Loucy (cell line): Measurements from ENCODE around the gene PAPPA2.

ENCODE experiments used
- H2AFZ ChIP-seq: fragments of 200-600 bp; sonication (generic); 2 replicates; pipeline ENCODE4 v1.6.0; 2016; ENCODE audit warnings: antibody characterized with exemption, mild to moderate bottlenecking, low read length, moderate library complexity
- H3F3A ChIP-seq: fragments of 200-600 bp; 2 replicates; pipeline ENCODE4 v1.6.0; 2016; ENCODE audit warnings: antibody characterized with exemption, low read depth, mild to moderate bottlenecking
- H3K27me3 ChIP-seq: fragments of 200-600 bp; sonication (generic); 2 replicates; pipeline ENCODE4 v1.6.1; 2014; ENCODE audit warnings: low read length, mild to moderate bottlenecking; ENCODE audit not compliant: insufficient read depth, poor library complexity, severe bottlenecking
- H3K36me3 ChIP-seq: fragments of 200-600 bp; sonication (generic); 2 replicates; pipeline ENCODE4 v1.6.1; 2016; ENCODE audit warnings: low read length; ENCODE audit not compliant: insufficient read depth
- H3K4me1 ChIP-seq: fragments of 200-600 bp; sonication (generic); 2 replicates; pipeline ENCODE4 v1.5.1; 2014; ENCODE audit warnings: low read length, mild to moderate bottlenecking; ENCODE audit not compliant: insufficient read depth, poor library complexity, severe bottlenecking
- H3K4me2 ChIP-seq: fragments of 200-600 bp; sonication (generic); 2 replicates; pipeline ENCODE4 v1.6.0; 2014; ENCODE audit warnings: antibody characterized with exemption, low read length, low read depth, mild to moderate bottlenecking; ENCODE audit not compliant: poor library complexity, severe bottlenecking
- H3K4me3 ChIP-seq: fragments of 200-600 bp; sonication (generic); 2 replicates; pipeline ENCODE4 v1.5.1; 2014; ENCODE audit warnings: low read length, mild to moderate bottlenecking, mixed read lengths; ENCODE audit not compliant: poor library complexity, severe bottlenecking
- H3K79me2 ChIP-seq: fragments of 200-600 bp; sonication (generic); 2 replicates; pipeline ENCODE4 v1.6.1; 2014; ENCODE audit warnings: low read length; ENCODE audit not compliant: insufficient read depth
- H3K9ac ChIP-seq: fragments of 200-600 bp; sonication (generic); 2 replicates; pipeline ENCODE4 v1.6.0; 2014; ENCODE audit warnings: mild to moderate bottlenecking, low read depth, low read length, moderate library complexity; ENCODE audit not compliant: poor library complexity, severe bottlenecking
- H3K9me2 ChIP-seq: fragments of 200-600 bp; sonication (generic); replicated peaks from 2 replicates; pipeline ENCODE4 v1.6.1; 2016; ENCODE audit warnings: low read depth, low read length, mixed read lengths
- H3K9me3 ChIP-seq: fragments of 200-600 bp; sonication (generic); 2 replicates; pipeline ENCODE4 v1.6.1; 2014; ENCODE audit warnings: mild to moderate bottlenecking, antibody characterized with exemption, low read length, low read depth; ENCODE audit not compliant: insufficient read depth
- H4K20me1 ChIP-seq: fragments of 200-600 bp; sonication (generic); 2 replicates; pipeline ENCODE4 v1.6.0; 2014; ENCODE audit warnings: antibody characterized with exemption, low read length, mild to moderate bottlenecking; ENCODE audit not compliant: insufficient read depth, poor library complexity, severe bottlenecking
- EZH2phosphoT487 ChIP-seq: fragments of 200-600 bp; IDR thresholded peaks from 2 replicates; pipeline ENCODE4 v1.6.1; 2018; ENCODE audit warnings: antibody characterized with exemption, mild to moderate bottlenecking, moderate library complexity, borderline replicate concordance
- TF ChIP-seq, protein P1 (sequence below): fragments of 200-600 bp; sonication (generic); conservative IDR thresholded peaks from 2 replicates; pipeline ENCODE4 v1.5.1; 2014; ENCODE audit warnings: mild to moderate bottlenecking, antibody characterized with exemption, low read length

The PAPPA2 gene

DNA sequence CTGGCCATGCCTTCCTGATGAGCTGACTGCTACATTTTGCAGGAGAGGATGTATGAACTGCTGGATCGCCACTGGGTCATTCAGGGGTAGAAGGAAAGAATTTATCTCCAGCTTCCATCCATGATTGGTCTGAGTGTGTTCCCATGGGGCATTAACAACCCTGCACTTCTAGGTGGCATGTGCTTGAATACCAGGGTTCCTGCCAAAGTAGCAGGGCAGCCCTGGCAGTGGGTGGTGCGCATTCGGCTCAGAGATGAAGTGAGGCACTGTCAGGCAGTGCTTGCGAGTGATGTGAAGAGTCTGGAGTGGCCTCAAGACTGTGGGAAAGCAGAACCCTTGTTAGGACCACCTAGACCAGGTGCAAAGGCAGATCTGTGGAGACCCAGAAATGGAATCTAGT lies 406.6 kb downstream of the PAPPA2 start:
- no peaks in the 10 kb centered on the region for H3K9me3 ChIP-seq
- no peak overlapping the region for H3K4me2 ChIP-seq
- H3K36me3 ChIP-seq = no peaks in the 10 kb centered on the region
- no peaks in the 10 kb centered on the region for H4K20me1 ChIP-seq
- no peak overlapping the region for H2AFZ ChIP-seq
- no peak overlapping the region for H3K4me3 ChIP-seq
- TF ChIP-seq, protein P1, sequence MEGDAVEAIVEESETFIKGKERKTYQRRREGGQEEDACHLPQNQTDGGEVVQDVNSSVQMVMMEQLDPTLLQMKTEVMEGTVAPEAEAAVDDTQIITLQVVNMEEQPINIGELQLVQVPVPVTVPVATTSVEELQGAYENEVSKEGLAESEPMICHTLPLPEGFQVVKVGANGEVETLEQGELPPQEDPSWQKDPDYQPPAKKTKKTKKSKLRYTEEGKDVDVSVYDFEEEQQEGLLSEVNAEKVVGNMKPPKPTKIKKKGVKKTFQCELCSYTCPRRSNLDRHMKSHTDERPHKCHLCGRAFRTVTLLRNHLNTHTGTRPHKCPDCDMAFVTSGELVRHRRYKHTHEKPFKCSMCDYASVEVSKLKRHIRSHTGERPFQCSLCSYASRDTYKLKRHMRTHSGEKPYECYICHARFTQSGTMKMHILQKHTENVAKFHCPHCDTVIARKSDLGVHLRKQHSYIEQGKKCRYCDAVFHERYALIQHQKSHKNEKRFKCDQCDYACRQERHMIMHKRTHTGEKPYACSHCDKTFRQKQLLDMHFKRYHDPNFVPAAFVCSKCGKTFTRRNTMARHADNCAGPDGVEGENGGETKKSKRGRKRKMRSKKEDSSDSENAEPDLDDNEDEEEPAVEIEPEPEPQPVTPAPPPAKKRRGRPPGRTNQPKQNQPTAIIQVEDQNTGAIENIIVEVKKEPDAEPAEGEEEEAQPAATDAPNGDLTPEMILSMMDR = no peak
- no peak for TF ChIP-seq EZH2phosphoT487
- no peaks in the 10 kb centered on the region for H3K27me3 ChIP-seq
- H3K79me2 ChIP-seq = no peaks in the 10 kb centered on the region
- H3K9me2 ChIP-seq = no peaks in the 10 kb centered on the region; the same call in 1 of the 2 replicates
- no peaks in the 10 kb centered on the region for H3K4me1 ChIP-seq
- H3F3A ChIP-seq = no peaks in the 10 kb centered on the region
- no peak overlapping the region for H3K9ac ChIP-seq

- Histone ChIP-seq H4K20me1 (no peaks in the 10 kb centered on the region), H3K36me3 (no peaks in the 10 kb centered on the region), H3K79me2 (no peaks in the 10 kb centered on the region), H3K4me1 (no peaks in the 10 kb centered on the region), H3F3A (no peaks in the 10 kb centered on the region), H3K9ac (no peak overlapping the region), H3K4me3 (no peak overlapping the region), H3K4me2 (no peak overlapping the region), H2AFZ (no peak overlapping the region), H3K9me2 (no peaks in the 10 kb centered on the region), H3K9me3 (no peaks in the 10 kb centered on the region), H3K27me3 (no peaks in the 10 kb centered on the region)
- TF ChIP-seq EZH2phosphoT487 = no peak
- TF ChIP-seq, protein P1 = no peak
Measured at GRCh38 chr1:176876966-176877515, 414.1 kb downstream of the PAPPA2 start.

- Histone ChIP-seq H3K36me3 (no peaks in the 10 kb centered on the region), H3K9me2 (no peaks in the 10 kb centered on the region), H3K79me2 (no peaks in the 10 kb centered on the region), H3K4me3 (no peak overlapping the region), H3K9ac (no peak overlapping the region), H3K4me1 (no peaks in the 10 kb centered on the region), H4K20me1 (no peaks in the 10 kb centered on the region), H3K27me3 (no peaks in the 10 kb centered on the region), H3K9me3 (no peaks in the 10 kb centered on the region), H2AFZ (no peak overlapping the region), H3K4me2 (no peak overlapping the region), H3F3A (no peaks in the 10 kb centered on the region)
- TF ChIP-seq, protein P1 = no peak
- TF ChIP-seq EZH2phosphoT487 = no peak
Measured at GRCh38 chr1:176877557-176877956, 414.6 kb downstream of the PAPPA2 start.
